Mesendoderm (in vitro differentiated cells): ENCODE data around the gene CADM2.

Experiments
- DNase-seq: peaks from one replicate; pipeline ENCODE4 v3.0.0; 2013
- H2AK5ac ChIP-seq: 2 replicates; pipeline ENCODE4 v1.6.1; 2013; ENCODE audit warnings: low read length, inconsistent platforms
- H2BK120ac ChIP-seq: 2 replicates; pipeline ENCODE4 v1.6.1; 2013; ENCODE audit warnings: low read depth, mild to moderate bottlenecking, low read length, moderate library complexity, mixed read lengths
- H2BK15ac ChIP-seq: replicated peaks from 2 replicates; pipeline ENCODE4 v1.6.1; 2013; ENCODE audit warnings: low read depth, mild to moderate bottlenecking, moderate library complexity
- H2BK5ac ChIP-seq: 2 replicates; pipeline ENCODE4 v1.6.1; 2013; ENCODE audit warnings: low read length, inconsistent platforms
- H3K18ac ChIP-seq: 2 replicates; pipeline ENCODE4 v1.6.1; 2013; ENCODE audit warnings: mild to moderate bottlenecking, low read length, mixed read lengths
- H3K23ac ChIP-seq: one replicate; pipeline ENCODE4 v1.6.1; 2013; ENCODE audit warnings: low read length
- H3K27ac ChIP-seq: 2 replicates; pipeline ENCODE4 v1.5.1; 2013; ENCODE audit warnings: low read depth, mild to moderate bottlenecking, inconsistent platforms, low read length, moderate library complexity
- H3K27me3 ChIP-seq: 2 replicates; pipeline ENCODE4 v1.6.1; 2013; ENCODE audit warnings: low read length, control low read depth, mild to moderate bottlenecking, inconsistent platforms; ENCODE audit not compliant: insufficient read depth, poor library complexity
- H3K36me3 ChIP-seq: 2 replicates; pipeline ENCODE4 v1.6.1; 2013; ENCODE audit warnings: low read length, inconsistent platforms; ENCODE audit not compliant: control insufficient read depth, insufficient read depth
- H3K4ac ChIP-seq: one replicate; pipeline ENCODE4 v1.6.1; 2013; ENCODE audit warnings: low read depth, mild to moderate bottlenecking, low read length, moderate library complexity
- H3K4me1 ChIP-seq: 2 replicates; pipeline ENCODE4 v1.6.1; 2013; ENCODE audit warnings: low read depth, low read length, inconsistent platforms; ENCODE audit not compliant: control insufficient read depth
- H3K4me2 ChIP-seq: 2 replicates; pipeline ENCODE4 v1.6.1; 2013; ENCODE audit warnings: low read length
- H3K4me3 ChIP-seq: 2 replicates; pipeline ENCODE4 v1.5.1; 2013; ENCODE audit warnings: mild to moderate bottlenecking, low read length
- H3K56ac ChIP-seq: one replicate; pipeline ENCODE4 v1.6.1; 2013; ENCODE audit warnings: low read length
- H3K79me1 ChIP-seq: 2 replicates; pipeline ENCODE4 v1.6.1; 2013; ENCODE audit warnings: low read length, inconsistent platforms
- H3K79me2 ChIP-seq: 2 replicates; pipeline ENCODE4 v1.6.1; 2013; ENCODE audit warnings: mild to moderate bottlenecking, low read length; ENCODE audit not compliant: control insufficient read depth, insufficient read depth
- H3K9ac ChIP-seq: 2 replicates; pipeline ENCODE4 v1.6.1; 2013; ENCODE audit warnings: low read length, inconsistent platforms
- H4K5ac ChIP-seq: one replicate; pipeline ENCODE4 v1.6.1; 2013; ENCODE audit warnings: low read length
- H4K8ac ChIP-seq: one replicate; pipeline ENCODE4 v1.6.1; 2013; ENCODE audit warnings: low read depth, mild to moderate bottlenecking, control low read depth, low read length, moderate library complexity
- WGBS: extraction: QIAGEN DNeasy Blood & Tissue Kit; methylation state at CpG from one replicate; pipeline ENCODE4 v1.1.7; 2013; ENCODE audit warnings: low lambda C conversion rate, missing lambda C conversion rate; ENCODE audit not compliant: insufficient coverage; ENCODE audit errors: extremely low coverage; 5-methylcytosine and 5-hydroxymethylcytosine counted together

CADM2 gene

DNA sequence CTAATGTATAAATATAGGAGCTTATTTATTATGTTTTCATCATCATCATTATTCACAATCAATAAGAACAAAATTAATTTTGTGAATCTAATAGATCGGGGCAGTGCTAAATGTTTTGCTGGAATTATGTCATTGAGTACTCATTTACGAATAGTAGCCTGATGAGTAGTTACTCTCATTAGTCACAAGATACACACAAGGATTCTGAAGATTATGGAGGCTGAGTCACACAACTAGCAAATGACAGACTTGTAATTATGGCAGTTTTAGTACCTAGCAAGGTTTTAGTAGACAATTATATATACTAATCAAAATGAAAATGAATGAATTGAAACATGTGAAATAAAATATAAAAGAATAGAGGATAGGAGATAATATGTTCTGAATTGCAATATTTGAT, 954.2 kb downstream of the CADM2 start:
- Histone ChIP-seq H2BK15ac (no peak overlapping the region), H2BK120ac (no peak overlapping the region), H3K9ac (no peak overlapping the region), H3K4me3 (no peak overlapping the region), H3K23ac (no peak overlapping the region), H4K5ac (no peak overlapping the region), H2AK5ac (no peak overlapping the region), H3K18ac (no peak overlapping the region), H3K4me2 (no peak overlapping the region), H3K4me1 (no peaks in the 10 kb centered on the region), H3K56ac (no peak overlapping the region), H3K4ac (no peak overlapping the region), H3K36me3 (no peaks in the 10 kb centered on the region), H3K79me1 (no peaks in the 10 kb centered on the region), H3K79me2 (no peaks in the 10 kb centered on the region), H3K27me3 (no peaks in the 10 kb centered on the region), H2BK5ac (no peak overlapping the region), H4K8ac (no peak overlapping the region), H3K27ac (no peak overlapping the region)
- no peak for DNase-seq
- WGBS: no CpG with 5 or more reads among the region's 2 CpGs

DNA sequence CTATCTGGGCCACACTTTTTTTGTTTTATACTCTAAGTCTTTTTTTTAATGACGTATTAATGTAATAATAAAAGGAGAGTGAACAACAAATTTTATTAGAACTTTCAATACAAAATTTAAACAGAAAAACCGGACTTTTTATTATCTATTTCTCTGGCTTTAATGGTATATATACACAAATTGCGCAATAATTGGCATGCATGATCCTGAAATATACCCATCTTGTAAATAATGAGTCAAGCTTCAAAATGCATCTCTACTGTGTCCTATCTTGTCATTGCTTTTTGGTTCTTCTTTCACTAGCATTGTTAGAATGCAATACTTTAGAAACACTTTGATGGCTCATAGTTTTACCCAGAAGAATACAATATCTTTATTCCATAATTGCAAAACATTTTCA, 963.6 kb downstream of the CADM2 start:
- no peak overlapping the region for H2AK5ac ChIP-seq
- no peak overlapping the region for H3K56ac ChIP-seq
- H4K5ac ChIP-seq: no peak overlapping the region
- no peak overlapping the region for H3K9ac ChIP-seq
- no peak overlapping the region for H3K27ac ChIP-seq
- H3K4me2 ChIP-seq: no peak overlapping the region
- H3K79me2 ChIP-seq: no peaks in the 10 kb centered on the region
- no peak overlapping the region for H2BK120ac ChIP-seq
- no peak overlapping the region for H2BK15ac ChIP-seq
- H2BK5ac ChIP-seq: no peak overlapping the region
- no peaks in the 10 kb centered on the region for H3K27me3 ChIP-seq
- no peak overlapping the region for H3K4ac ChIP-seq
- no peaks in the 10 kb centered on the region for H3K36me3 ChIP-seq
- H4K8ac ChIP-seq: no peak overlapping the region
- no peak overlapping the region for H3K23ac ChIP-seq
- no peak for DNase-seq
- no peak overlapping the region for H3K18ac ChIP-seq
- H3K4me3 ChIP-seq: no peak overlapping the region
- no peaks in the 10 kb centered on the region for H3K79me1 ChIP-seq
- no CpG with 5 or more reads among the region's 3 CpGs for WGBS
- no peaks in the 10 kb centered on the region for H3K4me1 ChIP-seq

DNA sequence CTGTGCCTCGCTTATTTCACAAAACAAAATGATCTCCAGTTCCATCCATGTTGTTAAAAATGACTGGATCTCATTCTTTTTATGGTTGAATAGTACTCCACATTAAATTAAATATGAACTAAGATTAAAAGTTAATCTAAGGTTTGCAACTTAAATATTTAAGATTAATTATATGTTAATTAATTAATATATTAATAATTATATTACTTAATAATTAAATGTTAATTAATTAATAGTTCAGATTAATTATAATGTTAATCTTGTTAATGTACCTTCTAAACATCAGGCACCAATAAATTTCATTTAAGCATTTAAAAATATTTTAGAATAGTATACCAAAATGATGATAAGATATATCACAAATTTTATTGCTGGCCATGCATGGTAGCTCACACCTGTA, 971.9 kb downstream of the CADM2 start:
- no peaks in the 10 kb centered on the region for H3K27me3 ChIP-seq
- H2BK15ac ChIP-seq: no peak overlapping the region
- H3K4me2 ChIP-seq: no peak overlapping the region
- no peak overlapping the region for H3K9ac ChIP-seq
- no peaks in the 10 kb centered on the region for H3K36me3 ChIP-seq
- no peaks in the 10 kb centered on the region for H3K4me1 ChIP-seq
- no peak overlapping the region for H3K23ac ChIP-seq
- no CpG with 5 or more reads among the region's 1 CpG for WGBS
- H3K56ac ChIP-seq: no peak overlapping the region
- H3K79me2 ChIP-seq: no peaks in the 10 kb centered on the region
- DNase-seq: no peak
- no peak overlapping the region for H3K18ac ChIP-seq
- no peak overlapping the region for H4K8ac ChIP-seq
- H3K4me3 ChIP-seq: no peak overlapping the region
- H3K27ac ChIP-seq: no peak overlapping the region
- H3K79me1 ChIP-seq: no peaks in the 10 kb centered on the region
- H3K4ac ChIP-seq: no peak overlapping the region
- H2BK120ac ChIP-seq: no peak overlapping the region
- H2BK5ac ChIP-seq: no peak overlapping the region
- H2AK5ac ChIP-seq: no peak overlapping the region
- no peak overlapping the region for H4K5ac ChIP-seq

DNA sequence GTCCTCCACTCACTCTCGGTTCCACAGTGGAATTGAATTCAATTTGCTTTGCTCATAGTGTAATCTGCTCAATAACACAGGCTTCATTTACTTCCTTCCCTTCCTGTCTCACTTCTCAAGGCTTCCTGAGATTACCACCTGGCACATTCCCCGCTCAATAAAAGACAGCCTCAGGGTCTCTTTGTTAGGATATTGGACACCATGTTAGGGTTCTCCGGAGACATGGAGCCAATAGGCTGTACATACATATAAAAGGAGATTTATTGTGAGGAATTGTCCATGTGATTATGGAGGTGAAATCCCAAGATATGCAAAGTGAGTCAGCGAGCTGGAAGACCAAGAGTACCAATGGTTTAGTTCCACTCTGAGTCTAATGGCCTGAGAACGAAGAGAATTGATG, 974.5 kb downstream of the CADM2 start:
- H3K4me2 ChIP-seq: no peak overlapping the region
- no peak overlapping the region for H3K23ac ChIP-seq
- H2BK15ac ChIP-seq: no peak overlapping the region
- no peak overlapping the region for H4K5ac ChIP-seq
- H3K9ac ChIP-seq: no peak overlapping the region
- H4K8ac ChIP-seq: no peak overlapping the region
- no peak overlapping the region for H3K4me3 ChIP-seq
- H3K79me1 ChIP-seq: no peaks in the 10 kb centered on the region
- no peak overlapping the region for H2BK5ac ChIP-seq
- peak overlapping the region; percentile 38 for H2BK120ac ChIP-seq
- H3K18ac ChIP-seq: peak overlapping the region; percentile 51
- H3K36me3 ChIP-seq: no peaks in the 10 kb centered on the region
- no peak overlapping the region for H3K4ac ChIP-seq
- H3K56ac ChIP-seq: no peak overlapping the region
- H3K79me2 ChIP-seq: no peaks in the 10 kb centered on the region
- no peaks in the 10 kb centered on the region for H3K27me3 ChIP-seq
- WGBS: no CpG with 5 or more reads among the region's 5 CpGs
- H3K27ac ChIP-seq: no peak overlapping the region
- H3K4me1 ChIP-seq: no peaks in the 10 kb centered on the region
- no peak for DNase-seq
- no peak overlapping the region for H2AK5ac ChIP-seq

DNA sequence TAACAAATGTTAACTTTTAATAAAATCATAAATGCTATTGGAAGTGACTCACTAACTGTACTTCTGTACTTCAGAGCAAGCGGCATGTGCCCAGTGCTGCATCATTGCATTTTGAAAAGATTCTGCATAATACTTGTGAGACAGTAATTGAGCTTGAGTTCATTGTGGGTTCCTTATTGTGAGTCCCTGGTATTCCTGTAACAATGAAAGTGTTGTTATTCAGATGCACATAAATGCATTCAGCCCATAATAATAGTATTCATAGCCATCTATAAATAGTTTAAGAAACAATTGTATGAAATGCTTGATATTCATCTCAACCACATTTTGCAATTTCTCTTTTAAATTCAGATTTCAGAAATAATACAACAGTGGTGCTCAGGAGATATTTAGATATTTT, 976.4 kb downstream of the CADM2 start:
- Histone ChIP-seq H2BK15ac (no peak overlapping the region), H3K36me3 (no peaks in the 10 kb centered on the region), H3K56ac (no peak overlapping the region), H3K4ac (no peak overlapping the region), H3K27me3 (no peaks in the 10 kb centered on the region), H2BK120ac (no peak overlapping the region), H3K79me1 (no peaks in the 10 kb centered on the region), H2AK5ac (no peak overlapping the region), H3K79me2 (no peaks in the 10 kb centered on the region), H3K4me1 (no peaks in the 10 kb centered on the region), H3K18ac (no peak overlapping the region), H2BK5ac (no peak overlapping the region), H4K5ac (no peak overlapping the region), H3K4me2 (no peak overlapping the region), H4K8ac (no peak overlapping the region), H3K9ac (no peak overlapping the region), H3K23ac (no peak overlapping the region), H3K27ac (no peak overlapping the region), H3K4me3 (no peak overlapping the region)
- no CpG with 5 or more reads among the region's 1 CpG for WGBS
- DNase-seq: no peak

DNA sequence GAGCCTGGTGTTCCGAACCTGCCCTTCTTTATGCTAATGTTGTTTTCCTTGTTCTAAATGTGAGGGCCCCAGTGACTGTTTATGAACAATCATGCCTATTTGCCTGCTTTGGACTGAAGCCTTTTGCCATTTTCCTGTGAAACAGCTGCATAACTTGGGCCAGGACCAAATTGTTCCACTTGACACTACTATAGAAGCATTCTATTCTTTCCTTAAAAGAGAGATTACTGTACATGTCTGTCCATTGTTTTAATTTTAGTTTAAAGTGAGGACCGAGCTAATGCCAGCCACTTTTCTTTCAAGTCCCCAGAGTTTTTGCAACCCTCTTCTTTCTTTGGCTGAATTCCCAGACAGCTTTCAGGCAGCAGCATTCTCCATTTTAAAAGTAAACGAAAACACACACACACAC, 980.3 kb downstream of the CADM2 start:
- Histone ChIP-seq H3K36me3 (no peaks in the 10 kb centered on the region), H3K9ac (no peak overlapping the region), H3K79me1 (no peaks in the 10 kb centered on the region), H2BK120ac (no peak overlapping the region), H3K4me1 (no peaks in the 10 kb centered on the region), H3K18ac (no peak overlapping the region), H3K23ac (no peak overlapping the region), H3K27ac (no peak overlapping the region), H3K4ac (no peak overlapping the region), H4K8ac (no peak overlapping the region), H3K27me3 (no peaks in the 10 kb centered on the region), H2BK5ac (no peak overlapping the region), H3K4me2 (no peak overlapping the region), H2AK5ac (no peak overlapping the region), H3K56ac (no peak overlapping the region), H3K79me2 (no peaks in the 10 kb centered on the region), H4K5ac (no peak overlapping the region), H3K4me3 (no peak overlapping the region), H2BK15ac (no peak overlapping the region)
- WGBS: no CpG with 5 or more reads among the region's 3 CpGs
- DNase-seq: no peak
